NCI-H146 treated with DMSO at 0.1 percent for 48 hours (cell line): ENCODE results near the gene CD84.
"Not testable (repeated sequence)": the region's sequence is repeated elsewhere in the genome, so short reads cannot be mapped to it uniquely, and the experiment has no call there.

ENCODE experiments used
- DNase-seq: peaks from one replicate; lab custom pipeline; 2025; ENCODE audit not compliant: unreplicated experiment; lab: John Stamatoyannopoulos, UW

The CD84 gene

GRCh38 chr1:160542303-160542945 lies 36.9 kb downstream of the CD84 start:
- DNase-seq = no peak

GRCh38 chr1:160541622-160542302 lies 37.5 kb downstream of the CD84 start:
- no peak for DNase-seq

GRCh38 chr1:160540859-160541233 lies 38.5 kb downstream of the CD84 start:
- DNase-seq = no peak

GRCh38 chr1:160539990-160540858 lies 39.1 kb downstream of the CD84 start:
- DNase-seq = no peak

GRCh38 chr1:160539684-160539989 lies 39.7 kb downstream of the CD84 start:
- no peak for DNase-seq

GRCh38 chr1:160538985-160539651 lies 40.2 kb downstream of the CD84 start:
- DNase-seq = no peak

- no peak for DNase-seq
Observed at GRCh38 chr1:160537714-160538665, 41.3 kb downstream of the CD84 start.

GRCh38 chr1:160534823-160535605 lies 44.3 kb downstream of the CD84 start:
- no peak for DNase-seq

GRCh38 chr1:160532557-160532813 lies 46.8 kb downstream of the CD84 start:
- not testable (repeated sequence) for DNase-seq

- DNase-seq = not testable (repeated sequence)
Observed at GRCh38 chr1:160531809-160532556, 47.3 kb downstream of the CD84 start.

GRCh38 chr1:160529401-160529952 lies 49.8 kb downstream of the CD84 start:
- not testable (repeated sequence) for DNase-seq

GRCh38 chr1:160523789-160524188 lies 55.5 kb downstream of the CD84 start:
- DNase-seq = not testable (repeated sequence)

GRCh38 chr1:160522622-160523345 lies 56.5 kb downstream of the CD84 start, which contains the start of gene SLAMF6:
Gene SLAMF6, minus strand, starts transcription at chr1:160523255. Its CDS starts 63 bp downstream, at chr1:160523192.
- DNase-seq = no peak

- no peak for DNase-seq
Observed at GRCh38 chr1:160522136-160522535, 57.2 kb downstream of the CD84 start.

GRCh38 chr1:160521554-160521953 lies 57.7 kb downstream of the CD84 start:
- no peak for DNase-seq

GRCh38 chr1:160520999-160521398 lies 58.3 kb downstream of the CD84 start:
- DNase-seq = no peak

- no peak for DNase-seq
Observed at GRCh38 chr1:160520582-160520981, 58.7 kb downstream of the CD84 start.
